Head of caudate nucleus (tissue), 42 donors: ENCODE results near the gene PIGV.
A peak's percentile ranks its signal among the peaks of the same experiment; 100 is the strongest.

Experiments
- DNase-seq, 42 donors: peaks; one replicate each; pipeline versions ENCODE4 v3.0.0 to v3.0.0-alpha.2; 2020 to 2021; ENCODE audit warnings: mixed read lengths in 7 of 42
- intact Hi-C: fragments of 100-400 bp; cut with DNase I; formaldehyde crosslinking; loops from one replicate; pipeline ENCODE4 v1.15.0; 2022

The PIGV gene

GRCh38 chr1:26771285-26771642, 16.5 kb upstream of the PIGV start:
- intact Hi-C loops, result no loop called here
- no peak for DNase-seq

GRCh38 chr1:26771643-26772321, 16.0 kb upstream of the PIGV start:
- intact Hi-C loops, result no loop called here

GRCh38 chr1:26772687-26773086, 15.1 kb upstream of the PIGV start:
- intact Hi-C loops, result no loop called here
- no peak for DNase-seq

More at GRCh38 chr1:26771643-26772321, 16.0 kb upstream of the PIGV start:
- peak in 37 of 42 donors; percentile 27 to 88 (median 64) for DNase-seq

GRCh38 chr1:26774462-26774861, 13.3 kb upstream of the PIGV start:
- DNase-seq, result no peak
- intact Hi-C loops, result no loop called here

- DNase-seq, result no peak
- intact Hi-C loops, result no loop called here
Observed at GRCh38 chr1:26775666-26776065, 12.1 kb upstream of the PIGV start.

- no peak for DNase-seq
- intact Hi-C loops, result no loop called here
Observed at GRCh38 chr1:26779098-26779668, 8.6 kb upstream of the PIGV start.

- intact Hi-C loops, result no loop called here
- DNase-seq, result peak in 2 of 42 donors; percentile 21 to 26
Observed at GRCh38 chr1:26780344-26780957, 7.3 kb upstream of the PIGV start.

- DNase-seq, result no peak
- intact Hi-C loops, result no loop called here
Observed at GRCh38 chr1:26781206-26781825, 6.4 kb upstream of the PIGV start.

- intact Hi-C loops, result no loop called here
- no peak for DNase-seq
Observed at GRCh38 chr1:26782521-26783212, 5.1 kb upstream of the PIGV start.

GRCh38 chr1:26783646-26784022, 4.1 kb upstream of the PIGV start:
- intact Hi-C loops, result no loop called here
- DNase-seq, result no peak

GRCh38 chr1:26784023-26784871, 3.5 kb upstream of the PIGV start:
- intact Hi-C loops, result no loop called here
- peak in 33 of 42 donors; percentile 18 to 83 (median 52) for DNase-seq

GRCh38 chr1:26784886-26785285, 2.9 kb upstream of the PIGV start:
- intact Hi-C loops, result no loop called here
- no peak for DNase-seq

GRCh38 chr1:26785611-26786436, 1.9 kb upstream of the PIGV start:
- DNase-seq, result peak in 5 of 42 donors; percentile 12 to 48 (median 28)
- intact Hi-C loops, result loop anchor here (2.0 kb wide), 1 partner anchor 91 kb away; no protein-coding TSS in a partner anchor

- DNase-seq, result peak in 18 of 42 donors; percentile 23 to 66 (median 47)
Observed at GRCh38 chr1:26786437-26787380, 1.0 kb upstream of the PIGV start.

GRCh38 chr1:26787381-26787705, 407 bp upstream of the PIGV start:
- intact Hi-C loops, result loop anchor here (2.0 kb wide), 1 partner anchor 93 kb away; no protein-coding TSS in a partner anchor

More at GRCh38 chr1:26786437-26787380, 1.0 kb upstream of the PIGV start:
- intact Hi-C loops, result loop anchor here (2.0 kb wide), 1 partner anchor 92 kb away; no protein-coding TSS in a partner anchor

GRCh38 chr1:26788515-26788785, 700 bp downstream of the PIGV start:
- DNase-seq, result no peak
- intact Hi-C loops, result loop anchor here (2.0 kb wide), 1 partner anchor 186 kb away; no protein-coding TSS in a partner anchor

More at GRCh38 chr1:26787381-26787705, 407 bp upstream of the PIGV start:
- peak in 1 of 42 donors; percentile 18 for DNase-seq
